Adipose tissue (tissue), 3 donors: ENCODE results near the gene LPAR2. TPM values are rescaled to one million over a fixed set of nuclear protein-coding genes. Genes with fewer than 3 reads are reported as not detected.
A peak's percentile ranks its signal among the peaks of the same experiment; 100 is the strongest.
"Not testable (repeated sequence)": the region's sequence is repeated elsewhere in the genome, so short reads cannot be mapped to it uniquely, and the experiment has no call there.

Experiments
- H3K27ac ChIP-seq: one replicate; pipeline ENCODE4 v1.5.1; 2013; ENCODE audit warnings: low read depth, low read length
- WGBS, 3 donors: extraction: QIAGEN DNeasy Blood & Tissue Kit; methylation state at CpG; one replicate each; pipeline ENCODE4 v1.1.7; 2013; 5-methylcytosine and 5-hydroxymethylcytosine counted together
- polyA plus RNA-seq, 3 donors: library from polyadenylated mRNA; stranded (reverse); fragments of 200-250 nt; gene quantifications; one replicate each; pipeline ENCODE4 v1.2.3, GENCODE V29; 2013
- donor health status: healthy with polysubstance abuse.
- donor health status: Bipolar disorder and iron deficiency.
- donor health status: healthy.

Gene LPAR2
- polyA plus RNA-seq: 10 to 100 TPM in 2 of 3 donors, 1 to 10 TPM in 1; 3.0 to 18.4 (median 12.6) TPM

GRCh38 chr19:19627621-19628500 lies at the start of gene LPAR2:
LPAR2 (minus strand) TSS chr19:19628220; CDS start chr19:19627275, 945 bp downstream.
- H3K27ac ChIP-seq: no peak within 1 kb of the TSS
- 1 to 2% (median 2%) methylated on average over 62 to 83 of the region's 87 CpGs for WGBS, 3 donors

- H3K27ac ChIP-seq: no peak overlapping the region
- WGBS, 3 donors: 93 to 97% (median 96%) methylated on average over 7 of the region's 7 CpGs
These were observed 49.6 kb upstream of the LPAR2 start for GRCh38 chr19:19677579-19677978.

GRCh38 chr19:19674315-19674714 lies 46.3 kb upstream of the LPAR2 start:
- WGBS, 3 donors: 99 to 100% (median 99%) methylated on average over 6 of the region's 6 CpGs
- no peak overlapping the region for H3K27ac ChIP-seq

- H3K27ac ChIP-seq: no peak overlapping the region
- WGBS, 3 donors: 91 to 99% (median 93%) methylated on average over 3 of the region's 3 CpGs
These were observed 44.8 kb upstream of the LPAR2 start for GRCh38 chr19:19672816-19673215.

- 69 to 82% (median 81%) methylated on average over 10 of the region's 10 CpGs for WGBS, 3 donors
- H3K27ac ChIP-seq: no peak overlapping the region
These were observed 42.1 kb upstream of the LPAR2 start for GRCh38 chr19:19670070-19670551.

GRCh38 chr19:19668230-19669012 lies 40.4 kb upstream of the LPAR2 start, which contains the start of gene ZNF101:
ZNF101 (plus strand) TSS chr19:19668839; CDS start chr19:19668964, 125 bp downstream.
- WGBS, 3 donors: 1 to 6% (median 2%) methylated on average over 33 to 36 of the region's 36 CpGs
- no peak within 1 kb of the TSS for H3K27ac ChIP-seq

- WGBS, 3 donors: 97 to 99% (median 97%) methylated on average over 22 of the region's 22 CpGs
- not testable (repeated sequence) for H3K27ac ChIP-seq
These were observed 37.5 kb upstream of the LPAR2 start for GRCh38 chr19:19665420-19665948.

- H3K27ac ChIP-seq: peak within 1 kb of the TSS; percentile 92
- 0 to 1% (median 0%) methylated on average over 72 to 85 of the region's 85 CpGs for WGBS, 3 donors
These were observed 35.5 kb upstream of the LPAR2 start, which contains the start of gene ATP13A1 for GRCh38 chr19:19663256-19664120. ATP13A1 (minus strand) TSS chr19:19663676; CDS start chr19:19663666, 10 bp downstream.

GRCh38 chr19:19662871-19663255 lies 34.8 kb upstream of the LPAR2 start:
- peak overlapping the region; percentile 92 for H3K27ac ChIP-seq
- WGBS, 3 donors: 3 to 9% (median 8%) methylated on average over 17 of the region's 17 CpGs

- WGBS, 3 donors: 69 to 84% (median 80%) methylated on average over 8 of the region's 8 CpGs
These were observed 34.3 kb upstream of the LPAR2 start for GRCh38 chr19:19662344-19662743.

GRCh38 chr19:19661675-19662251 lies 33.7 kb upstream of the LPAR2 start:
- WGBS, 3 donors: 72 to 76% (median 76%) methylated on average over 18 of the region's 18 CpGs
- no peak overlapping the region for H3K27ac ChIP-seq

More at GRCh38 chr19:19662344-19662743, 34.3 kb upstream of the LPAR2 start:
- no peak overlapping the region for H3K27ac ChIP-seq

GRCh38 chr19:19661141-19661674 lies 33.2 kb upstream of the LPAR2 start:
- WGBS, 3 donors: 81 to 86% (median 85%) methylated on average over 10 of the region's 10 CpGs
- no peak overlapping the region for H3K27ac ChIP-seq

- no peak overlapping the region for H3K27ac ChIP-seq
- WGBS, 3 donors: 61 to 93% (median 87%) methylated on average over 17 of the region's 17 CpGs
These were observed 31.7 kb upstream of the LPAR2 start for GRCh38 chr19:19659646-19660245.

GRCh38 chr19:19657397-19657783 lies 29.4 kb upstream of the LPAR2 start:
- H3K27ac ChIP-seq: no peak overlapping the region
- 65 to 81% (median 68%) methylated on average over 10 of the region's 10 CpGs for WGBS, 3 donors

- H3K27ac ChIP-seq: no peak overlapping the region
- 91 to 93% (median 93%) methylated on average over 32 to 33 of the region's 33 CpGs for WGBS, 3 donors
These were observed 28.7 kb upstream of the LPAR2 start for GRCh38 chr19:19656451-19657396.
